ENCODE data around the gene COBL. TPM values are rescaled to one million over a fixed set of nuclear protein-coding genes. Genes with fewer than 3 reads are reported as not detected.
A peak's percentile ranks its signal among the peaks of the same experiment; 100 is the strongest.

COBL gene
- total RNA-seq, 8 experiments from 2014 or later = 0.23 to 54.8 (median 4.3) TPM

- 0 to 83% (median 35%) methylated on average over 1 of the region's 1 CpG; no CpG with 5 or more reads in 4 of the 10 experiments for WGBS, 10 experiments
- in situ Hi-C loops (cut with MboI; ENCODE audit: low pct_unique_long_range_greater_than_20kb in 2 of 9, low sequenced_read_pairs in 9 of 9, unreplicated experiment in 9 of 9) = loop anchor here in 1 of 9 experiments (25.0 kb wide), 1 partner anchor 164 kb away; no protein-coding TSS in a partner anchor
- no peak overlapping the region for H3K4me3 ChIP-seq
- ATAC-seq (replicated peaks in 6 of 8) = no peak
- H3K27ac ChIP-seq = no peak overlapping the region
- no peaks in the 10 kb centered on the region for H3K4me1 ChIP-seq (replicated peaks in 1 of 2)
Measured at GRCh38 chr7:51198654-51199053, 118.0 kb downstream of the COBL start.

- WGBS, 10 experiments = 0 to 100% (median 83%) methylated on average over 1 to 5 of the region's 5 CpGs
- in situ Hi-C loops (cut with MboI; ENCODE audit: low pct_unique_long_range_greater_than_20kb in 2 of 9, low sequenced_read_pairs in 9 of 9, unreplicated experiment in 9 of 9) = loop anchor here in 1 of 9 experiments (25.0 kb wide), 1 partner anchor 171 kb away; no protein-coding TSS in a partner anchor
- H3K4me3 ChIP-seq = no peak overlapping the region
- H3K4me1 ChIP-seq (replicated peaks in 1 of 2) = no peaks in the 10 kb centered on the region
- ATAC-seq (replicated peaks in 6 of 8) = peak in 3 of 8 experiments; percentile 35 to 62 (median 52)
- no peak overlapping the region for H3K27ac ChIP-seq
Measured at GRCh38 chr7:51190969-51191368, 125.6 kb downstream of the COBL start.

GRCh38 chr7:51189777-51190176 is 126.8 kb downstream of the COBL start:
- WGBS, 10 experiments = 42 to 100% (median 78%) methylated on average over 1 to 2 of the region's 2 CpGs; no CpG with 5 or more reads in 1 of the 10 experiments
- Histone ChIP-seq H3K4me3 (no peak overlapping the region), H3K4me1 (replicated peaks in 1 of 2) (no peaks in the 10 kb centered on the region), H3K27ac (no peak overlapping the region)
- in situ Hi-C loops (cut with MboI; ENCODE audit: low pct_unique_long_range_greater_than_20kb in 2 of 9, low sequenced_read_pairs in 9 of 9, unreplicated experiment in 9 of 9) = loop anchor here in 1 of 9 experiments (25.0 kb wide), 1 partner anchor 173 kb away; no protein-coding TSS in a partner anchor
- ATAC-seq (replicated peaks in 6 of 8) = no peak

- no peak overlapping the region for H3K27ac ChIP-seq
Measured at GRCh38 chr7:51188987-51189386, 127.6 kb downstream of the COBL start.

GRCh38 chr7:51187941-51188340 is 128.7 kb downstream of the COBL start:
- in situ Hi-C loops (cut with MboI; ENCODE audit: low pct_unique_long_range_greater_than_20kb in 2 of 9, low sequenced_read_pairs in 9 of 9, unreplicated experiment in 9 of 9) = loop anchor here in 1 of 9 experiments (25.0 kb wide), 1 partner anchor 174 kb away; no protein-coding TSS in a partner anchor
- Histone ChIP-seq H3K27ac (no peak overlapping the region), H3K4me3 (no peak overlapping the region), H3K4me1 (replicated peaks in 1 of 2) (no peaks in the 10 kb centered on the region)
- 20 to 100% (median 60%) methylated on average over 1 to 4 of the region's 6 CpGs; no CpG with 5 or more reads in 7 of the 10 experiments for WGBS, 10 experiments
- ATAC-seq (replicated peaks in 6 of 8) = peak; percentile 66 to 92 (median 75)

More at GRCh38 chr7:51188987-51189386, 127.6 kb downstream of the COBL start:
- Histone ChIP-seq H3K4me1 (replicated peaks in 1 of 2) (no peaks in the 10 kb centered on the region), H3K4me3 (no peak overlapping the region)
- in situ Hi-C loops (cut with MboI; ENCODE audit: low pct_unique_long_range_greater_than_20kb in 2 of 9, low sequenced_read_pairs in 9 of 9, unreplicated experiment in 9 of 9) = loop anchor here in 1 of 9 experiments (25.0 kb wide), 1 partner anchor 173 kb away; no protein-coding TSS in a partner anchor
- no peak for ATAC-seq (replicated peaks in 6 of 8)
- WGBS, 10 experiments = 85 to 100% (median 100%) methylated on average over 1 to 3 of the region's 3 CpGs; no CpG with 5 or more reads in 4 of the 10 experiments

- H3K4me3 ChIP-seq = no peak overlapping the region
- WGBS, 10 experiments = 48 to 93% (median 74%) methylated on average over 1 to 5 of the region's 5 CpGs; no CpG with 5 or more reads in 2 of the 10 experiments
- in situ Hi-C loops (cut with MboI; ENCODE audit: low pct_unique_long_range_greater_than_20kb in 2 of 9, low sequenced_read_pairs in 9 of 9, unreplicated experiment in 9 of 9) = loop anchor here in 1 of 9 experiments (25.0 kb wide), 1 partner anchor 176 kb away; no protein-coding TSS in a partner anchor
- no peak overlapping the region for H3K27ac ChIP-seq
- ATAC-seq (replicated peaks in 6 of 8) = peak in 7 of 8 experiments; percentile 69 to 92 (median 79)
- H3K4me1 ChIP-seq (replicated peaks in 1 of 2) = no peaks in the 10 kb centered on the region
Measured at GRCh38 chr7:51186531-51186930, 130.1 kb downstream of the COBL start.

- no peak overlapping the region for H3K27ac ChIP-seq
- no peaks in the 10 kb centered on the region for H3K4me1 ChIP-seq (replicated peaks in 1 of 2)
- WGBS, 10 experiments = 17 to 100% (median 80%) methylated on average over 2 to 3 of the region's 6 CpGs; no CpG with 5 or more reads in 5 of the 10 experiments
- ATAC-seq (replicated peaks in 6 of 8) = no peak
- in situ Hi-C loops (cut with MboI; ENCODE audit: low pct_unique_long_range_greater_than_20kb in 2 of 9, low sequenced_read_pairs in 9 of 9, unreplicated experiment in 9 of 9) = loop anchor here in 1 of 9 experiments (25.0 kb wide), 1 partner anchor 180 kb away; no protein-coding TSS in a partner anchor
- H3K4me3 ChIP-seq = no peak overlapping the region
Measured at GRCh38 chr7:51182636-51183166, 133.9 kb downstream of the COBL start.

GRCh38 chr7:51180092-51180491 is 136.5 kb downstream of the COBL start:
- H3K27ac ChIP-seq = no peak overlapping the region
- H3K4me3 ChIP-seq = no peak overlapping the region
- in situ Hi-C loops (cut with MboI; ENCODE audit: low pct_unique_long_range_greater_than_20kb in 2 of 9, low sequenced_read_pairs in 9 of 9, unreplicated experiment in 9 of 9) = loop anchor here in 1 of 9 experiments (25.0 kb wide), 1 partner anchor 182 kb away; no protein-coding TSS in a partner anchor
- no peak for ATAC-seq (replicated peaks in 6 of 8)
- WGBS, 10 experiments = 10 to 100% (median 91%) methylated on average over 2 to 4 of the region's 4 CpGs
- no peaks in the 10 kb centered on the region for H3K4me1 ChIP-seq (replicated peaks in 1 of 2)

- in situ Hi-C loops (cut with MboI; ENCODE audit: low pct_unique_long_range_greater_than_20kb in 2 of 9, low sequenced_read_pairs in 9 of 9, unreplicated experiment in 9 of 9) = loop anchor here in 1 of 9 experiments (25.0 kb wide), 1 partner anchor 186 kb away; no protein-coding TSS in a partner anchor
- no peak for ATAC-seq (replicated peaks in 6 of 8)
- H3K4me1 ChIP-seq (replicated peaks in 1 of 2) = no peaks in the 10 kb centered on the region
- no peak overlapping the region for H3K27ac ChIP-seq
- H3K4me3 ChIP-seq = no peak overlapping the region
- WGBS, 10 experiments = 0 to 50% (median 22%) methylated on average over 1 to 3 of the region's 3 CpGs; no CpG with 5 or more reads in 1 of the 10 experiments
Measured at GRCh38 chr7:51175992-51176388, 140.6 kb downstream of the COBL start.

GRCh38 chr7:51175316-51175991 is 141.2 kb downstream of the COBL start:
- no peak overlapping the region for H3K27ac ChIP-seq
- H3K4me3 ChIP-seq = no peak overlapping the region
- in situ Hi-C loops (cut with MboI; ENCODE audit: low pct_unique_long_range_greater_than_20kb in 2 of 9, low sequenced_read_pairs in 9 of 9, unreplicated experiment in 9 of 9) = loop anchor here in 1 of 9 experiments (25.0 kb wide), 1 partner anchor 187 kb away; no protein-coding TSS in a partner anchor
- ATAC-seq (replicated peaks in 6 of 8) = no peak
- H3K4me1 ChIP-seq (replicated peaks in 1 of 2) = no peaks in the 10 kb centered on the region
- 0 to 83% (median 33%) methylated on average over 1 to 6 of the region's 6 CpGs for WGBS, 10 experiments

GRCh38 chr7:51165337-51165736 is 151.3 kb downstream of the COBL start:
- ATAC-seq (replicated peaks in 6 of 8) = no peak
- Histone ChIP-seq H3K4me3 (no peak overlapping the region), H3K4me1 (replicated peaks in 1 of 2) (no peaks in the 10 kb centered on the region), H3K27ac (no peak overlapping the region)
- in situ Hi-C loops (cut with MboI; ENCODE audit: low pct_unique_long_range_greater_than_20kb in 2 of 9, low sequenced_read_pairs in 9 of 9, unreplicated experiment in 9 of 9) = loop anchor here in 5 of 9 experiments (10.0 to 25.0 kb wide), 4 partner anchors 197 to 1078 kb away; partner anchors contain the start of genes FIGNL1 (in 4 of the 5) and ZPBP (in 1 of the 5)
- 33 to 100% (median 94%) methylated on average over 1 of the region's 1 CpG; no CpG with 5 or more reads in 2 of the 10 experiments for WGBS, 10 experiments

GRCh38 chr7:51162724-51163329 is 153.8 kb downstream of the COBL start:
- peak; percentile 93 to 99 (median 97) for ATAC-seq (replicated peaks in 6 of 8)
- H3K4me3 ChIP-seq = no peak overlapping the region
- in situ Hi-C loops (cut with MboI; ENCODE audit: low pct_unique_long_range_greater_than_20kb in 2 of 9, low sequenced_read_pairs in 9 of 9, unreplicated experiment in 9 of 9) = loop anchor here in 5 of 9 experiments (10.0 to 25.0 kb wide), 4 partner anchors 199 to 1076 kb away; partner anchors contain the start of genes FIGNL1 (in 4 of the 5) and ZPBP (in 1 of the 5)
- 0 to 51% (median 7%) methylated on average over 1 to 9 of the region's 9 CpGs; no CpG with 5 or more reads in 1 of the 10 experiments for WGBS, 10 experiments
- no peaks in the 10 kb centered on the region for H3K4me1 ChIP-seq (replicated peaks in 1 of 2)
- peak overlapping the region in 1 of 2 donors; percentile 62 for H3K27ac ChIP-seq

Data from motor neuron (in vitro differentiated cells).